Stimulated activated CD4-positive, alpha-beta T cell treated with anti-CD3 and anti-CD28 coated beads, TNF-alpha, amount 100 ng/mL, for 24 hours (primary cell): ENCODE results near the gene NEUROD6.

ENCODE experiments used
- DNase-seq, 3 experiments: peaks; one replicate each; pipeline ENCODE4 v3.0.0-alpha.2; 2020; ENCODE audit warnings: low read depth in 3 of 3

NEUROD6 gene

GRCh38 chr7:31340603-31341002, at the start of gene NEUROD6:
Gene NEUROD6 (minus strand): TSS chr7:31340726. CDS start chr7:31339268, 1,458 bp downstream.
- no peak for DNase-seq

DNA sequence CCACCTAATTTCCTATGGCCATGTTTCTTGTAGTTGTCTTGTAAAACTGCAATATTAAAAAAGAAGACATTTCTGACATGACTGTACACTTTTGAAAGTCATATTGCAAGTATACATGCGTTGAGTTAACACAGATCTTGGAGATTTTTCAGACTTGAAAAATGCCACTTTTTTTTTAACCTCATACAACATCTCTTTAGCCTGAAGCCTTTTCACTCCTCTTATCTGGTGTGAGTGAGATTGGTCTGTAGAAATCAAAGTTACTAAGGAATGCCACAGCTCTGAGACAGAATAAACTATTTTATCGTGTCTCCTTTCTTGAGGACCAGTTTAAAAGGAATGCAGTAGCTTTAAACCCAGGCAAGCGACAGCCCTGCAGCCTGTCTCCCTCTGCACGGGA, 43.9 kb upstream of the NEUROD6 start:
- DNase-seq = no peak

DNA sequence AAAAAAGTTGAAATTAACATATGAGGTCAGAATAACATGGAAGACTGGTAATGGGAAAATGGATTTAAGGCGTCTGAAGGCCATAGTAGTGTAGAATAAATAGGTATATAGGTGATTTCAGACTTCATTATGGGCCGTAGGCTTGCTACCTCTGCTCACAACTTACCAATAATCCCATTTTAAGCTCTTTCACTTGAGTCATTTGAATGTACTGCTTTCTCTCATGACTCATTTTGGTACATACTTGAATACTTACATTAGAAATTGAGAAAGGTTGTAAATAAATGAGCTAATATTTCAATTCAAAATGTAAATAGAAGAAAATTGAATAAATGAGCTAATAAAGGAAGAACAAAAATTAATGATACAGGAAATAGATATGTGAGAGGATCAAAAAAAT, 42.2 kb upstream of the NEUROD6 start:
- no peak for DNase-seq

DNA sequence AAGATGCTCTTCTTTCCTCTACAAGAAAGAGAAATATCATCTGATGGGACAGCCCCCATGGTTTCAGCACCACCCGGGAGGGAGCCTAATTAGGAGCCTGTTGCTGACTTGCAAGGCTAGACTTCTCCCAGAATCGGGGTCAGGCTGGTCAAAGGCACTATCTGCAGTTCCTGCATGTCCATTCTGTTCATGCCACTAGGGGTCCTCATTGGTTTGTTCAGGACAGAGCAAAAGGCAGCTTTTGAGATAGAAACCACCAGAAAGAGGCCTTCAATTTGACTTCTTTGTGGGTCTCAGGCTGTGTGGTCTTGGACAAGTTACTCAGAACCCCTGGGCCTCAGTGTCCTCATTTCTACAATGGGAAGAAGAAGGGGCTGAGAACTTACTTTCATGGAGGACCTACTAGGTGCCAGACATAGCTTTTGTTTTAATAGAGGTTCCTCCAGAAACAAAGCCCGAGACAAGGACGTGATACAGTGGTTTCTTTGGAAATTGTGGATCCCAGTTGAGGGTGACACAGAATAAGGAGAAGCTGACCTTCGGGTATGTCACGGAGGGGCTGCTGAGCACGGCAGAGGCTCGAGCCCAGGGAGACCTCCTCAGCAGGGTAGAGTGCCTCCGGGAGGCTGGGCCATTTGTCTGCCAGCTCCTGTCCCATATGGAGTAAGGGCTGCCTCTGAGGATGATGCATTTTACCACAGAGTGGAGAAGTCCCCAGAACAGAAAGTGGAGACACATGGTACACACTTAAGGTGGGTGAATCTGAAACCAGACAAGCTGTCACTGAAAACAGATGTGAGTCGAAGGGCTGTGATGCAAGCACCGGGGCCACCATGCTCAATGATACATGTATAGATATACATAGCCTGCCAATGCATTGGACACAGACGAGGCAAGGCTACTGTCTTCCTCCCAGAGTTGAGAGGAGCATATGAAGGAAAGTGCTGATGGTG, 33.1 kb upstream of the NEUROD6 start:
- no peak for DNase-seq

- no peak for DNase-seq
Observed at GRCh38 chr7:31372231-31372959, 31.9 kb upstream of the NEUROD6 start.

GRCh38 chr7:31371621-31372020, 31.1 kb upstream of the NEUROD6 start:
- no peak for DNase-seq

DNA sequence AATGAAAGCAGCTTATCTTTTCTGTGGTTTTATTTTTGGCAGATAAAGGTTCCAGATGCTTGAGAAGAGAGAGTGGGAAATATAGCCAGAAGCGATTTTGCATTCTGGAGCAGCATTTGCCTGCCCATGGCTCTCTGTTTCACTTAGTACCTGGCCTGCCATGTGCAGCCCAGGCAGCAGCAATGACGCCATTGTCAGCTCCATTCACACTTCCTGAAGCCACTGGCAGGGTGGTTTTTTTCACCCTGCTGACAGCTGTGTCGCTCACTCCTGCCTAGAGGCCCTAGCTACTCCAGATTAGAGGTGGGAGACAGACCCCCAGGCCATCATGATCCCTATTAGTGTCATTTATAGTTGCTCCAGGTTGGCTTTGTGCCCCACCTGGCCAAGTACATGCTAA, 30.1 kb upstream of the NEUROD6 start:
- DNase-seq = no peak

GRCh38 chr7:31368620-31369019, 28.1 kb upstream of the NEUROD6 start:
- no peak for DNase-seq

- DNase-seq = no peak
Observed at GRCh38 chr7:31363496-31363895, 23.0 kb upstream of the NEUROD6 start.

- no peak for DNase-seq
Observed at GRCh38 chr7:31363051-31363450, 22.5 kb upstream of the NEUROD6 start.

DNA sequence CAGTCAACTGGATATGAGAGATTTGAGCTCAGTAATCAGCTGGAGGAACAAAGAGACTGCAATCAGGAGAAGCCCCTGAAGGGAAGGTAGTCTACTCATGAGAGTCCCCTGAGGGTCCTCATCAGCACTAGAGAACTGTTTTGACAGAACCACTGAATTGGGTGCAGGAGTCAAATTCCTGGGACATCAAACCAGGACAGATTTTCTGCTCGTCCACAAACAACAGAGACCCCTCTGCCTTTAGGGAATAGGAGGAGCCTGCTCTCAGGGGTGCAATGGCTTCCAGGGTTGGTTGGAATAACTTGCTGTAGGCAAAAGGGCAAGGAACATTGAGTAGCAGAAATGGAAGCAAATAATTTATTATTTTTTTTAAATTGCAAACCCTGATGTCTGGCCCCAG, 21.9 kb upstream of the NEUROD6 start:
- DNase-seq = no peak

- DNase-seq = no peak
Observed at GRCh38 chr7:31358467-31358866, 17.9 kb upstream of the NEUROD6 start.

GRCh38 chr7:31345421-31345820, 4.9 kb upstream of the NEUROD6 start:
- DNase-seq = no peak

DNA sequence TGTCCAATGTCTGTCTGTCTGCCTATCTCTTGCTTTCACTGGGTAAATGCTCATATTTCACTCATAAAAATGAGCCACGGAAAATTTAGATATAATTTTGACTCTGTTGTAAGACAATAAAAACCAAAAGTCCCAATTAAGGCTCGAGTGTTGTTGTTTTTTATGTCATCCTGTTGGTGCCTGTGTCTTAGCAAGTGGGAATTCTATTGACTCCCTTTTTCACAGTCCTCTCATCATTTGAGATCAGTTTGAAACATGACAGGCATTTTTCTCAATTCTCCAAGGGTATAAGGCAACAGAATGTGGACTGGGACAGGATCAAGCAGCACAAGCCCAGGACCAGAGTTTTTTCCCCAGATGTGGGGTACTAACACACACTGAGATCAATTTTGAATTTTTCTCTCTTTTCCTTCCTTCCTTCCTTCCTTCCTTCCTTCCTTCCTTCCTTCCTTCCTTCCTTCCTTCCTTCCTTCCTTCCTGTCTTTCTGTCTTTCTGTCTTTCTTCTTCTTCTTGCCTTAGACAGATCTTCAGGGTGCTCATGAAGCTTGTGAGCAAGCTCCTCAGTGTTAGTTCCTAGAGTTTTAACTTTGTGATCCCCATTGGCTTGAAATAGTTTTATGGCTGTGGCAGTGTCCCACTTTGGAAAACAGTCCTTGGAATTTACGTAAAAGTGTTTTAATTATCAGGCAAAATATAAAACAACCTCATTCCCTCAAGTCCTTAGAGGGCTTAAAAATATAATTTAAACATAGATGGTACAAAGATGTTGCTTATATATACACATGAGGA, 3.2 kb upstream of the NEUROD6 start:
- DNase-seq = no peak

DNA sequence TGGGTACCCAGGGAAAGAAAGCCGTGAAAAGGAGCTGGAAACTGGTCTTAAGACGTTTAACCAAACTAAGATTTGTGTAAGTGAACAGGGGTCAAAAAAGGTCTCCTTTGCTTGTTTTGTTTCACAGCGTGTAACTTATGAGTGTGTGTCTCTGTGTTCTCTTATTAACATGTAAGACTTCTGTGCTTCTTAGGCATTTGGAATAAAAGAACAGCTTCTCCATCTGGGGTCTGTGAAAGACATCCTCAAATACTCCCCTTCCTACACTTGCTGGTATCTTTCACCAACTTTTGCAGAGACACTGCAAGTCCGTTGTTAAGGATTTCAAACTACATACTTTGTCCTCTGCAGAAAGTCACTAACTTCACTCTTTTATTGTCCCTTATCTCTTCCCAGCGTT, 615 bp upstream of the NEUROD6 start:
- no peak for DNase-seq

DNA sequence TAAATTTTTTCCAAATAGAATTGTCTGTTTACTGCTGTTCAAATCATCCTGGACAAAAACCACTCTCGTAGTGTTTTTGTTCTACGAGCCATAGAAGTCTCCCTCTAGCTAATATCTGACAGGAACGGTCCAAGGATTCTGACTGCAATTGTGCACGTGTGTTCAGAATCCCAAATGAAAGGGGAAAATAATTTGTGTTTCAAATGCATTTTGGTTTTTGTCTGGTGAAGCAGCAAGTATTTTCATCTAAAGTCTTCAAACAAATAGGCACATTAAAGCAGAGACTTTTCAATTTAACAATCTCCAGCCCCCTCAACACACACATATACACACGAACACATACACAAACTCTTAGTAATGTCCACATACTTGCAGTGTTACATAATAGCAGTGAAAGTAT, 475 bp downstream of the NEUROD6 start:
- no peak for DNase-seq

- no peak for DNase-seq
Observed at GRCh38 chr7:31338706-31339105, 1.8 kb downstream of the NEUROD6 start.

DNA sequence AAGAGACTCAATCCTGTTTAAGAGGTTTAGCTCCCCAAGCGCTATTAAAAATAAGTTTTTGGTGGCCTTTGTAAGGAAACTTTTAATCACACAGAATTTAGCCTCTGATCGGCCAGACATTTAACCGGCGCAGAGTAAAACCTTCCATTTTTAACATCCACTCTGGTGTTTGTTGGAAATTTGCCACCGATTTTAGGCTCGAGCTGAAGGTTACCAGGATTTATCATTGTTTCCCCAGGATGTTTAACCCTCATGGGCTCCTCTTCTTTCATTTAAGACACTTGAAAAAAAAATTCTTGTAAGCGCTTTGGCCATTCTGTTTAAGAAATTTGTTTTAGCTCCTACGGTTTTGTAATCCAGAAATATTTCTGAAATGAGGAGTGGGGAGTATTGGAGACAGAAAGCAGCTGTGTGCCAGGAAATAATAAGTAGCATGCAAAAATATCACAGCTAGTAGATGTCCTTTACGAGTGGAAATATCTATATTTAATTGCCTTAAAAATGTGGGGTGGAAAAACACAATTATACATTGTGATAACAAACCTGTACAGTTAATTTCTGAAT, 3.4 kb downstream of the NEUROD6 start:
- DNase-seq = no peak

- no peak for DNase-seq
Observed at GRCh38 chr7:31336202-31337001, 4.1 kb downstream of the NEUROD6 start.

DNA sequence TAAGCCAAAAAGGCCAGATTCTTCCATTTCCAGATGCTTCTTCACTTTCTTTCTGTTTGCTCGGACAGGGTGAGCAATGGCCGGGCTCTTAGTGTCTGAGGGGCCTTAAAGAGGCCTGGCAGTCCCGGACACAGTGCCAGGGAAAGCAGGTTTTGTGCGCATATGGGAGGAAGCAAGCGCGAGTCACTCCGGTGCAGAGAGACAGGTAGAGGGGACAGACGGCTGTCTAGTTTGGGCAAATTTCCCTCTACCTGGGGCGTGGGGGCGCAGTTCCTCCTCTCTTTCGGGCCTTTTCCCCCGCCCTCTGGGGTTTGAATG, 4.7 kb downstream of the NEUROD6 start:
- no peak for DNase-seq

DNA sequence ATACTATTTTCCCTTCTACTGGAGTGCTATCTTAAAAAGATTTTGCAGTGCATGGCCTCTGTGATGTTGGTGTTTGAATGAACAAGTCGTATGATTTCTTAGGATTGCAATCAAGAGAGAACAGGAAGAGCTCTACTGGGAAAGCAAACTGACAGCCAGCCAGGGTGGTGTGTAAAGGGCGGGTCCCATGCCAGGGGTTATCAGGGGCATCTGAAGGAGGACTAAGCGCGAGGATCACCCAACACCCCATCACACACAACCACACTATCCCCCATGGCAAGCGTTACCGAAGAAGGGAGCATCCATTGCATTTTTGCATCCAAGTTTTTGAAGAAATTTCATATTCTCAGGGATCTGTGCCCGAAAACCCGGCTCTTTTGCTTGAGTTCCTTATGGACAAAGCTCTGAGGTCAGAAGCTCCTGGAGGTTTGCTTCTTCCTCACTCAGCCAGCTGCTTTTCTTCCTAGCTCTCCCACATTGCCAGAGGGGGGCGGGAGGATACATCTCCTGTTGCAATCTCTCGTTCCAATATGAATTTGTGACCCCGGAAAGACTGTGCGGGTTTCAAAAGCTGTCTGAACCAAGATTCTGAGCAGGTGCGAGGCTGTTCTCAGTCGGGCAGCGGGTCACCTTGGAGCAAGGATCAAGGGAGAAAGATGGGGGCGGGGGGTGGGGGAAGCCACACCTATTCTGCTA, 5.2 kb downstream of the NEUROD6 start:
- DNase-seq = no peak
